Central memory CD4-positive, alpha-beta T cell (primary cell): ENCODE results near the gene LY86.

Source experiments
- DNase-seq: peaks from one replicate; pipeline ENCODE4 v3.0.0; 2022

Gene LY86

DNA sequence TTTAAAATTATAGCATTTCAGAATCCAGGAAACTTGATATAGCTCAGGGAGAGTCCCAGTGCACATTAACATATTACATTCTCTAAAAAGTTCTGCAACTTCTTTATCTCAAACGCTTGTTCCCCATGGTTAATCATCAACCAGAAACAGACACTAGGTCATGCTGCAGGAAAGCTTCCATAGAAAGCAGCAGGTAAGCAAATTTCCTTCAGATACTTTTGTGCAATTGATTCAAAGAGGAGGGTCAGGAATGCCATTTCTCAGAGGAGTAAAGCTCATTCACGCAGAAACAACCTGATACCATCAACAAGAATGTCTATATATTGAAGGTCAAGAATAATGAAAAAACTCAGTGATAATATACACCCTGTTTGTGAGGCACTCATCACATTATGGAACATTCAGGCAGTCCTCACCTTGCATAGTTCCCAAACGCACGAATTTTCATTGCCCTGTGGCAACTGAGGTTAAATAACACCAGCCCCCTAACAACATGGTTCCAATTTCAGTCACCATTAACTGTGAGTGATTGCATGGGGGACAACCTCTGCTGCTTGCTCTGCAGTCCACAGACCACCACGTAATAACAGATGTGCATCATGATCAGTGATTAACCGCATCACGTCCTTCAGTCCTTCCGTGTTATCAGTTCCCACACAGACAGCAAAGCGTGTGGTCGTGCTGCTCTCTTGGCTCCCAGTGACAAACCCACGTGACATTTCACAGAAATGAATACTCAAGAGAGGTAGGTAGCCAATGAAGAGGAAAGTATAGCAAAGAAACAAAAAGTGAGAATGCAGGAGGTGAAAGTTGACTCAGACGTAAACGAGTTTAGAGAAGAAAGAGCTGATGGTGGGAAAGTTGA lies 95.7 kb downstream of the LY86 start:
- no peak for DNase-seq

DNA sequence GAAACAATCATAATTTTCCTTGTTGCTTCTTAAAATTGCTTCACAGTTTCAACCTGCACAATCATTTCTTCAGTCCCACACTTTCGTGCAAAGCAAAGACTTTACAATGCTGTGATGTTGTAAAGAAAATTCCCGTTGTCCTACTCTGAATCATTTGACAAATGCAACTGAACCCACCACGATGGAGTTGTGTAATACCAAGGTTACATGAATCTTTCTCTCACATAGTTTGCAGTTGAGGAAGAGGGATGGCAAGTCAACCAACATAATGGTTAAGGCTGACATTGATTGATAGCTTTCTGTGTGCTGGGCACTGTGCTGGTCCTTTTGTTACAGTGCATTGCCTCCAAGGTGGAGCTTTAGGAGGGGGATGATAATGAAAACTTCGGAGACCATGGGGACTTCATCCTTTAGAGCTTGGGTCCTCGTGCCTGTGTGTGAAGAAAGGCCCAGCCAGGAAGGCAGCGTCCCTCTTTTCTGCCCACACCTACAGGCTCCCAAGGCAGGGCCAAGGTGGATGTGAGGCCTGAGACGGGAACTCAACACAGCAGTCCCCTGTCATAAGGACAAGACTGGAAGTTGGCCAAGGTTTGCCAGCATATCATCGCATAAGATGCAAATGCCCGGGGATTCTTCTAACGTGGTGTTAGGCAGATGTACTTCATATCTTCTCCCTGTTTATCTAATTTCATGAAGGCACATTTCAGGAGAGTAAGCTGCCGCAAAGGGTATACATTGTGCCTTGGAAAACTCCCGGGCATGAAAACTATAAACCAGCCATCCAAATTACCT lies 96.9 kb downstream of the LY86 start:
- no peak for DNase-seq

DNA sequence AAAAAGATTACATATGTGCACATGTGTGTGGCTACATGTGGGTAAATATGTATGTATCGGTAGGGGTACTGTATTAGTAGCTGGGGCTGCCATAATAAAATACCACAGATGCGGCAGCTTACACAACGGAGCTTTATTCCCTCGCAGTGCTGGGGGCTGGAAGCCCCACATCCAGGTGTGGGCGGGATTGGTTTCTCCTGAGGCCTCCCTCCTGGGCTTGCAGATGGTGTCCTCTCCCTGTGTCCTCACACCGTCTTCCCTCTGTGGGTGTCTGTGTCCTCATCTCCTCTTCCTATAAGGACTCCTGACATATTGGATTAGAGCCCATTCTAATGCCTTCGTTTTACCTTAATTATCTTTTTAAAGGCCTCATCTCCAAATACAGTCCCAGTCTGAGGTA lies 97.7 kb downstream of the LY86 start:
- no peak for DNase-seq

DNA sequence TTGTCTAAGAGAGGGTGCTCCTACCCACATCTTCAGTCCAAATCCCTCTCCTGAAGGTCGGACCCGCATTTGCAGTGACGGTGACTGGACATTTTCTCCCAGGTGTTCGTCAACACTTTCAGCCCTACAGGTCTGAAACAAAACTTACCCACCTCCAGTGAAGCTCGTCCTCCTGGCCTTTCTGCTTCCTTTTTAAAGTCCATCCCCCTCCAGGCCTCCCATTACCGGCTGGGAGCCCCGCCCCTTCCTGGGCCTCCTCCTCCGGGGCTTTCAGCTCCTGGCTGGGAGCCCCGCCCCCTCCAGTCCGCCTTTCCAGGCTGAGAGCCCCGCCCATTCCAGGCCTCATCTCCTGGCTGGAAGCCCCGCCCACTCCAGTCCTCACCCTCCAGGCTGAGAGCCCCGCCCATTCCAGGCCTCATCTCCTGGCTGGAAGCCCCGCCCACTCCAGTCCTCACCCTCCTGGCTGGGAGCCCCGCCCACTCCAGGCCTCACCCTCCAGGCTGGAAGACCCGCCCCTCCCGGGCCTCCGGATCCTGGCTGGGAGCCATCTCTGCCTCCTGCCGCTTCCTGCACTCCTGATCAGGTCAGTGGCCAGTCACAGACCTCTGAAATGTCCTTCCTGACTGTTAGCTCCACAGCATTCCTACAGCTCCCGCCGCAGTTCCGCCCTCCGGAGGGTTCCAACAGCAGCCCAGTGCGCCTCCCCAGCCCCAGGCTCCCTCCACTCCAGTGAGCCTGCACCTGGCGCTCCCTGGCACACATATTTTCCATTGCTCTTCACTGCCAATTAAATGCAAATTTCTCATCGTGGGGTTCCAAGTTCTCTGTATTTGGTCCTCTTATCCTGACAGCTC lies 98.5 kb downstream of the LY86 start:
- no peak for DNase-seq

DNA sequence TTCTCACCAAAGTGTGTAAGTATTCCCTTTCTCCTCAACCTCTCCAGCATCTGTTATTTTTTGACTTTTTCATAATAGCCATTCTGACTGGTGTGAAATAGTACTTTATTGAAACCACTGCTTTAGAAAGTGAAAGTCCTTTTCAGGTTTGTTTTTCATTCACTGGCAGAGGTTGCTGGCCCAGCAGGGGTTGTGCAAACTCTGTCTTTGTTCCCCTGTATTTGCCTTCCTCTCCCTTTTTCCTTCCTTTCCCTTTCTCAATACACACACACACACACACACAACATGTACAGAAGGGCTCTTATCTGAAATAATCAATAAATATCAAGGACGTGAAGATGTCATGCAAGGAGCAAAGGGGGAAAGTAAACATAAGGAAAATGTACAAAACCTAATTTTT lies 99.8 kb downstream of the LY86 start:
- no peak for DNase-seq

DNA sequence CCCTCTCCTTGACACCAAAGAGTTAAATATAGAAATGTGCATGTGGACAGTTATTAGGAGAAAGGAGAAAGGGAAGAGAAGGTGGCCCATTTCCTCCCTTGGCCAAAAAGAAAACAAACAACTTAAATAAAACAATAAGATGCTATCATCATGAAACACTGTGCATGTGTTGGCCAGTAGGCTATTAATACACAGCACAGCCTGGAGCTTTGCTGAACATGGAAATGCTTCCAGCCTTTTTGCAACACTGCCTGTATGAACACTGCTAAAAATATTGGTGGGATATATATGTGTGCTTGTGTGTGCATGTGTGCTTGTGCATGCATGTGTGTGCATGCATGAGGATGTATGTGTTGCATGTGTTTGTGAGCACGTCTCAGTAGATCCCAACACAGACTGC lies 100.4 kb downstream of the LY86 start:
- no peak for DNase-seq

DNA sequence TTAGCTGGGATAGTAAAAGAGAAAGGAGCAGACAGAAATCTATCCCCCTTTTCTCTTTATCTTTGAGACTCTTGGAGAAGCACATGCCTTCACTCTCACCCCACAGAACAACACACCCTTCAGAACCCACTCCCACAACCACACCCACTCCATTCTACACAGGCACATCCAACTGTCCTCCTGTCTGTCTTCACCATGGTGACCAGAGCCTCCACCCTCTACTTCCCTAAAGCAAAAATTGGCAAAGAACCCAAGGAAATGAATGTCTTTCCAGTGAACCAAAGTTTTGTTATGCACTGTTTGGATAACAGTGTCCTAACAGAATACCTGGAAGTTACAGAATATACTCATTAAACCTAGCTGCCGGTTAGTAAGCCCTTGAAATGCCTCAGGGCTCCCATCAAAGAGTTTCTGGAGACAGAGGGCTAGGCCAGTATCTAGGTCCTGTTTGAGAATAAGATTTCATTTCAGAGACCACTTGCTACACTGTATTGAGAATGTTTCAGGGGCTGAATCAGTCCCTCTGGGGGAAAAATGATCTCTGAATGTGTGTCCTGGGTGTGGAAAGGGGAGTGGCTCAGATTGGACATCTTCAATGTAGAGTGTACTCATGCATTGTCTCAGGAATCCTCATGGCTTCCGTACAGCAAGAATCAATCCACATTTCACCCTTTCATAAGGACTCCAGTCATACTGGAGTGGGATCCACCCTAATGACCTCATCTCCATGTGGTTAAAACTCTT lies 101.1 kb downstream of the LY86 start:
- DNase-seq, result no peak

DNA sequence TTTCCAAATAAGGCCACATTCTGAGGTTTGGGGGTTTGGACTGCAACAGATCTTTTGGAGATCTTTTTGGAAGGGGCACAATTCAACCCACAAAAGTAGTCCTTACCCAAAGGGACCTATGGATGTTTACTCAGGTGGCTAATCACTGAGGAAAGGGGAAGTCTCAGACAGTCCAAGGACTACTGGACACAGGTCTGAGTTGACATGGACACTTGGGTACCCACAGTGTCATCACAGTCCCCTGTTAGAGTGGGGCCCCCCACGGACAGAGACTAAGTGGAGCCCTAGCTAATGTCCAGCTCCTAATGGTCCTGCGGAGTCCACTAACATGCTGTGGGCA lies 101.6 kb downstream of the LY86 start:
- DNase-seq, result no peak

DNA sequence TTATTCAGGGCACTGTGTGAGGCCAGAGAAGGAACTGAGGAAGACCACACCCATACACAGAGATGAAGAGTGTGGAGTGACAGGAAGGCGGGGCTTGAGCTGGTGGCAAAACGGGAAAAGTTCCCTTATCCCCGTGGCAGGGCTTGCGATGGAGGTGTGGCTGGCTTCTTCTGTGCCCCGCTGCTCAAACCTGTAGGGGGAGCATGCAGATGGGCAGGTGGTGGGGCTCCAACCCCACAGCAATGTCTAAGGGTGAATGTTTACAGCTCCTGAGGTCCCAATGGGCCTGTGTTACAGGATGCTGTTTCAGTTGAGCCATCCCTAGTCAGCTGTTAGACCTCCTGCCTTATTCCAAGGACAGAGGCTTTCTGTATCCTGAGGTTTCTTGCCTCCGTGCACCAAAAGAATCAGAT lies 105.9 kb downstream of the LY86 start:
- DNase-seq, result no peak

DNA sequence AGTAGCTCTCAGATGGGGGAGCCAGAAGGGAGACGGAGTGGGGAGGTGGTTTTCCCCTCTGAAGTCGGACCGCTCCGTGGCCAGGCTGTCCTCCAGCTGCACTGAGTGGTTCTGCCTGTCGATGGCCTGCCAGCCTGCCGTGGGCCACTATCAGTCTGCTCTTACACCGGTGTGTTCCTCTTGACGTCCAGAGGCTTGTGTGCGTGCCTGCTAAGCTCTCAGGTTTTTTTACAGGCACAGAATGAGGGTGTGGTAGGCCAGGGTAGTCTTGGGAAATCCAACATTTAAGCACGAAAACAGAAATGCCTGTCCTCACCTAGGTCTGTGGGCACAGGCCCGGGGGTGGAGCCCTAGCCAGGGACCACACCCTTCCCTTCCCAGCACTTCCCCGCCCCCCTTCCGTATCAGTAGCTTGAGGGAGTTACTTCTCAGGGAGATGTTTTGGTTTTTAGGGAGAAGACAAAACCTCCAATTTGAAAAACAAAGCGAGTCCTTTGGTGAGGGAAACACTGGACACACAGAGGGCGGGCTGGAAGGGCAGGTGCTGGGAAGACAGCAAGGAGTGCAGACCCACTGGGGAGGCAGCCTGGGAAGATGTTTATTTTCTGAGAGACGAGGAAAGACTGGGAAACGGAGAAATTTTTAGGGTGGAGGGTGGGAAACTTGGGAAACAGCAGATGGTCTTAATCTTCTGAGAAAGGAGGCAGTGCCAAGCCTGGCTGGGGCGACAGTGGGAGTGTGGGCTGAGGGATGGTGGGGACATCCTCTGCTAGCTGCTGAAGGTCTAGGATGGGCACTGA lies 106.5 kb downstream of the LY86 start:
- DNase-seq, result no peak

DNA sequence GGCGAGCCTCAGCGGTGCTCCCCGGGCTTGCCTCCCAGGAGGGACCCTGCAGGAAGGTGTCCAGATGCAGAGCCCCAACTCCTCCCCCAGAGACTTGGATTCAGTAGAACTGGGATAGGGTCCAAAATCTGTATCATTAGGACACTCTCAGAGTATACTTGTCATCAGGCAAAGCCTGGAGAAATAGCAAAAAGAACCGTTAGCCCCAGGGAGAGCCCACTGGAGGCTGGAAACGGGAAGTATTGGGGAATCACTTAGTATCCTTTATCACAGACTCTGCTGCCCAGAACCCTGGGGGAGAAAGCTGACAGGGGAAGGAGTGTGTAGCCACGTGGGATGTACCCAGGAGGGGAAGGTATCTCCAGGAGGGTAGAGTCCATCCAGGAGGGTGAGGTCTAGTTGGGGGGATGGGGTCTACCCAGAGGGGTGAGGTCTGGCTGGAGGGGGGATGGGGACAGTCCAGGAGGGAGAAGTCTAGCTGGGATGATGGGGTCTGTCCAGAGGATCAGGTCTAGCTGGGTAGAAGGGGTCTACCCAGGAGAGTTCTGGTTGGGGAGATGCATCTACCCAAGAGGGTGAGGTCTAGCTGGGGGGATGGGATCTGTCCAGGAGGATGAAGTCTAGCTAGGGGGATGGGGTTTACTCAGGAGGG lies 107.2 kb downstream of the LY86 start:
- DNase-seq, result no peak

DNA sequence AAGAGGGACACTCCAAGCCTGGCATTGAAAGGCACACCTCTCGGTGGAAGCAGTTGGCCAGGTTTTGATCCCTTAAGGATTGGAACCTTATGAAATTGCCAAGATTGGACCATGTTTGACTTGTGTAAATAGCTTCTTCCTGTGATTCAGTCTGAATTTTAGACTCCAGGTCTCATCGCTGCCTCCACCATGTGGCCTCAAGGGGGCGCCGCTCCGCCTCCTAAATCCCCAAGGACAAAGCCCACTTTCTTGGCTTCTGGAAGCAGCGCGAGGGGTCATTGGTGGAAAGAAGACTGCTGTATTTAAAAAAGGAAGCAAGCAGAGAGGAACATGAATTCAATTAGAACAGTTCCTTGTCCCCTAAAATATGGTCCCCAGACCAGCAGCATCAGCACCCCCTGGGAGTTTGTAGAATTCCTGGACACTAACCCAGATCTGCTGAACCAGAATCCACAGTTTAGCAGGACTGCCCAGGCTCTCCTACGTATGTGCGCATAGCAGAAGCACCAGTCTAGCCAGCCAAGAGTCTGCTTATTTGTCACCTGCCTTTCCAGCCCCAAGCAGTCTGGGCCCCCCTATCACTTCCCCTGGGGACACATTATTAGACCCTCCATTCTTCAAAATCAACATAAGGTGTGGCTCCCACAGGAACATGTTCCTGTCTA lies 108.5 kb downstream of the LY86 start:
- DNase-seq, result no peak

DNA sequence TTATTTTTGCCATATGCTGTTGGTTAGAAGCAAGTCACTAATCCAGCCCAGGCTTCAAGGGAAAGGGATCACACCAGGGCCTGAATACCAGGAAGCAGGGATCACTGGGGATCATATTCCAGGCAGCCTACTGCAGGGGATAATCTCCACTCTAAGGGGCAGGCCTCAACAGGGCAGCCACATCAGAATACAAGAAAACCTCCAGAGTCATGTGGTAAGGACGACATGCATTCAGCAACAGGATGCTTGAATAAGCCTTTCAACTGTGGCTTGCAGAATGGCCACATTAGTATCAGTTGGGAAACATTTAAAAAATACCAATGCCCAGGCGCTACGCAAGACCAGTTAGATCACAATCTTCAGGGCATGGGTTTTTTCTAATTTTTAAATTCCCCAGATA lies 109.1 kb downstream of the LY86 start:
- DNase-seq, result no peak

DNA sequence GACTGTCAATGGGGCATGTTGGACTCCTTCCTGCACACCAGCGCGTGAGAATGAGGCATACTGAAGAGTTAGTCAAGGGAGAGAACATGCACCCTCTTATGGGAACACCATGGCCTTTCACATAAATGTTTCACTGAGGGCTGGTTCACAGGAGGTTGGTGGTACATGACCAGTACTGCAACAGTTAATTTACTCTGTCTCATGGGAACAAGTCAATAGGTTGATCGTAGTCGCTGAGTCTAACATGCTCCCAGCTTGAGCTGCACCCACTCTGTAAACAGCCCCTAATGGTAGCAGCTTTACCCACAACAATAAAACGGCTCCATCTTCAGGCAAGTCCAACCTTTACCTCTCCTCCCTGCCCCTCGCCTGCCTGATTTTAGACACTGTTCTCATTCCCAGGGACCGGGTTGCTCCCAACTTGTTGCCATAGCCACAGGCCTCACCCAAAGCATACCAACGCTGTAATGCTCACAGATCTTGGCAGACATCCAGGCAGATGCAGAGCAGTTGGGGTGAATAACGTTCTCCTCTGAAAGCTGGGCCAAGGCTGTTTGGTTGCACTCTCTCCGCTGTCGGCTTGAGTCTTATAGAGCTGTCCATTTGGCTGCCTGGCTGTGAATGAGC lies 111.3 kb downstream of the LY86 start:
- DNase-seq, result no peak

DNA sequence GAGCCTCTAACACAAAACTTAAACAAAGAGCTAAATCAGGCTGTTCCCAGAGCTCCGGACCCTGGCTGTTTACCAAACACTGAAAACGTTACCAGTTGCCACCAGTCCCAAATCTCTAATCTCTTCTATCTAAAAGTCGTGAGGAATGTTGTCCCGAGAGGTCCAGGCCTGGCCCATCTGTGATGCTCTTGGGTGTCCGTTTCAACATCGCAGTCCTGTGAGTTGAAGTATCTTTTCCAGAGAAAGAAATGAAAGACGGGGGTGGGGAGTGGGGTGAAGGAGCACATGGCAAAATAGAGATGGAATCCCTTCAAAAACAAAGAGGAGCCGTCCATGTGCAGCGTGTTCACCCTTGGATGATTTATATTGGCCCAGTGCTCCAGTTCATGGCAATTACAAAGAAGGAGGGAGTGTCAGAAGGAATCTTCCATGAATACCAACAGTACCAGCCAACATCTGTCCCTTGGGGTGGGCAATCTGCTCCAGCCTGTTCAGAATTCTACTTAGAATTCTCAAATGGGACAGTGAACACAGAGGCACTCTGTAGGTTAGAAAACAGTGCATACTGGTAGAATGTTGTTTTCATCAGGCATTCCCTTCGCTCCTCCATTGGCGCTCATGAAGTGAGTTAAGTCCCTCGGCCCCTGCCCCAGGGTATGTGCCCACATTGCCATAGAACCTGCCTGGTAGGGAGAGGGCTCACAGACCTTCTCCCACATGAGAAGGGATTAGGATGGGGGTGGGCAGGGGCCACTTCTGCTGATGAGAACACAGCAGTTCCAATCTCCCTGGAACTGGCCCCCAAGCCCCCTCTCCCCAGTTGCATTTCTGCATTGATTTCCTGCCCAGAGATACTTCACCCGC lies 112.1 kb downstream of the LY86 start:
- no peak for DNase-seq

DNA sequence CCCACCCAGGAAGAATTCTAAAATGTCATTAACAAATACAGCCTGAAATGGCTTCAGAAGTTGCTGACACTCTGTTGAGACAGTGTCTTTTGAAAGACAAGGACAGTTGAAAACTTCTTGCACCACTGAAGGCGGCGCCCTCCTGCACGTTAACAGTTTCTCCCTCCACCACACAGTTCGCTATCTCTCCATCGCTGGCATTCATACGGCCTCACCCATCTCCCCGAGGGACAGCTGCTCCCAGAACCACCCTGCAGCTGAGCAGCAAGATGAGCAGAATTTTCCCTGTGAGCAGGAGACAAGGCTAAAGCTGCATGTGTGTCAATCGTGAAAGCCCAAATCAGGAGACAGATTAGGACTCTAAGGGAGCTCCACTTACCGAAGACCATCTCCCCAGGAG lies 113.3 kb downstream of the LY86 start:
- no peak for DNase-seq

DNA sequence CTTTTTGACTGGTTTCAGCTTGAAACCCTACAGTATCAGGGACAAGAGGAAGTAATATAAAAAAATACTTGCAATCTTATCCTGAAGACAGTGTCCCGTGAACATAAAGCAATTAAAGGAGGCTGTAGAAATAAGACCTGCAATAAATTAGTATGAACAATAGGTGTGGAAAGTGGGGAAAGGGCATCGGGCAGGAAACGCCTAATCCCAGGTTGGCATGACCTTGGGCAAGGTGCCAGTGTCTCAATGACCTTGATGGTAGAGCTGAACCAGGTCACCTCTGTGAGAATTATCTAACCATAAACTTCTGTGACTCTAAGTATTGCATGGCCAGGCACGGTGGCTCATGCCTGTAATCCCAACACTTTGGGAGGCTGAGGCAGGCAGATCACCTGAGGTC lies 115.2 kb downstream of the LY86 start:
- DNase-seq, result no peak
